Activated gamma-delta T cell treated with Interleukin-2 at 50 U/mL for 16 hours (primary cell): Measurements from ENCODE around the gene CAMTA2.

Experiments
- DNase-seq: peaks from one replicate; pipeline ENCODE4 v3.0.0-alpha.2; 2020

The CAMTA2 gene

GRCh38 chr17:4968486-4969046, 18.9 kb downstream of the CAMTA2 start:
- no peak for DNase-seq

- DNase-seq, result peak; percentile 92
Observed at GRCh38 chr17:4967539-4968485, 19.7 kb downstream of the CAMTA2 start, which contains the start of gene SPAG7. Gene SPAG7 (minus strand): TSS chr17:4967817. CDS start chr17:4967804, 13 bp downstream.

- peak; percentile 95 for DNase-seq
Observed at GRCh38 chr17:4966844-4967538, 20.5 kb downstream of the CAMTA2 start.

- no peak for DNase-seq
Observed at GRCh38 chr17:4965311-4965986, 22.0 kb downstream of the CAMTA2 start.

- no peak for DNase-seq
Observed at GRCh38 chr17:4960279-4960922, 27.1 kb downstream of the CAMTA2 start.

- DNase-seq, result no peak
Observed at GRCh38 chr17:4959261-4959965, 28.1 kb downstream of the CAMTA2 start.

- no peak for DNase-seq
Observed at GRCh38 chr17:4958102-4958501, 29.4 kb downstream of the CAMTA2 start.

GRCh38 chr17:4956493-4957061, 30.9 kb downstream of the CAMTA2 start:
- DNase-seq, result peak; percentile 46

GRCh38 chr17:4955091-4955490, 32.4 kb downstream of the CAMTA2 start:
- no peak for DNase-seq

- no peak for DNase-seq
Observed at GRCh38 chr17:4953451-4953961, 34.0 kb downstream of the CAMTA2 start.

GRCh38 chr17:4951486-4951885, 36.0 kb downstream of the CAMTA2 start:
- DNase-seq, result no peak

- DNase-seq, result no peak
Observed at GRCh38 chr17:4950746-4951204, 36.7 kb downstream of the CAMTA2 start, which contains the start of gene ENO3. Gene ENO3 (plus strand): TSS chr17:4951119. CDS start chr17:4951830, 711 bp downstream.

GRCh38 chr17:4950075-4950745, 37.3 kb downstream of the CAMTA2 start:
- DNase-seq, result no peak

GRCh38 chr17:4949321-4950074, 38.0 kb downstream of the CAMTA2 start:
- peak; percentile 71 for DNase-seq

- DNase-seq, result peak; percentile 68
Observed at GRCh38 chr17:4948931-4949320, 38.5 kb downstream of the CAMTA2 start.

GRCh38 chr17:4948166-4948930, 39.1 kb downstream of the CAMTA2 start, which contains the start of gene PFN1:
Gene PFN1 (minus strand): TSS chr17:4948530. CDS start chr17:4948394, 136 bp downstream.
- peak; percentile 92 for DNase-seq

- peak; percentile 69 for DNase-seq
Observed at GRCh38 chr17:4947411-4948165, 39.9 kb downstream of the CAMTA2 start.

GRCh38 chr17:4947010-4947410, 40.5 kb downstream of the CAMTA2 start:
- DNase-seq, result no peak
